NCI-H146 treated with DMSO at 0.1 percent for 48 hours (cell line): ENCODE data around the gene ADGRD1.
"Not testable (repeated sequence)": the region's sequence is repeated elsewhere in the genome, so short reads cannot be mapped to it uniquely, and the experiment has no call there.

Experiments
- DNase-seq: peaks from one replicate; lab custom pipeline; 2025; ENCODE audit not compliant: unreplicated experiment; lab: John Stamatoyannopoulos, UW

The ADGRD1 gene

DNA sequence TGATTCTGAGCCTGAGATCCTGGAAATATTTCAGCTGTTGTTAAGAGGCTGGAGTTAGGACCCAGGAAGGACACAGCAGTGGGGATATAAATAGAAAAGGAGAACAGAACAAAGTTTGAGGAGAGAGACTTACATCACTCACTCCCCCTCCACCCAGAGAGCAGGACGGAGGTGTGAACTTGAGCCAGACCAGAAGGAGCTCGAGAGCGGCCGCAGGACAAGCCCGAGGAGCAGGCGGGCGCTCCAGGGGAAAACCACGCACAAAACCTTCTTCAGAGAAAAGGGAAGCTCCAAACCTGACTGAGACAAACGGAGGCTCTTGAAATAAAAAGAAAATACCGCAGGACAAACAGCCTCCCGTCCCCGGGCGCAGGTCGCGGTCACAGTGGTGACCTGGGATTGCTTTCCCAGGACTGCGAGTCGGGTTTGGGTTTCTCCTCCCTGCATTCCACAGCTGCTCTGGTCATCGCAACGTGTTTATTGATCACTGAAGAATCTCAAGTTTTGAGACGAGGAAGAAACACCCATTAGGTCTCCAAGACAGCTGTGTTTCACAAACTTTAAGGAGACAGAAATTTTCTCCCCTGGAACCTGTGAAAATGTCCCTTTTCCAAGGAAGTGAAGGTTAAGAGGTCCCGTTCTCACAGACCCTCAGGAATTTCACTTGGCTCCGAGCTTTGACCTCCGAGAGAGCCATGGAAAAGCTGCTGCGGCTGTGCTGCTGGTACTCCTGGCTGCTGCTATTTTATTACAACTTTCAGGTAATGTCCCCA, at the start of gene ADGRD1:
ADGRD1 (plus strand) TSS at position 137 of the 773 bp plus-strand sequence; CDS start at position 696, 559 bp downstream.
- DNase-seq, result no peak

- no peak for DNase-seq
These were observed 49.6 kb upstream of the ADGRD1 start for GRCh38 chr12:130904064-130904463.

DNA sequence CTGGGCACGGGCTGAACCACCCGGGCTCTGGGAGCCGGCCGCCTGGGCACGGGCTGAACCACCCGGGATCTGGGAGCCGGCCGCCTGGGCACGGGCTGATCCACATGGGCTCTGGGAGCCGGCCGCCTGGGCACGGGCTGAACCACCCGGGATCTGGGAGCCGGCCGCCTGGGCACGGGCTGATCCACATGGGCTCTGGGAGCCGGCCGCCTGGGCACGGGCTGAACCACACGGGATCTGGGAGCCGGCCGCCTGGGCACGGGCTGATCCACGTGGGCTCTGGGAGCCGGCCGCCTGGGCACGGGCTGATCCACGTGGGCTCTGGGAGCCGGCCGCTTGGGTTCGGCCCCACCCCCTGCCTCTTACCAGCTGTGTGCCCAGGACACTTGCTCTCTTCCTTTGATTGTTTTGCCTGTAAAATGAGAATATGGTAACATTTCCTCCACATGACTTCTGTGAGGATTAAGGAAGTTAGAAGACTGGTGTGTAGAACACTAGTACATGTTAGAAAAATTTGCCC, 48.7 kb upstream of the ADGRD1 start:
- not testable (repeated sequence) for DNase-seq

DNA sequence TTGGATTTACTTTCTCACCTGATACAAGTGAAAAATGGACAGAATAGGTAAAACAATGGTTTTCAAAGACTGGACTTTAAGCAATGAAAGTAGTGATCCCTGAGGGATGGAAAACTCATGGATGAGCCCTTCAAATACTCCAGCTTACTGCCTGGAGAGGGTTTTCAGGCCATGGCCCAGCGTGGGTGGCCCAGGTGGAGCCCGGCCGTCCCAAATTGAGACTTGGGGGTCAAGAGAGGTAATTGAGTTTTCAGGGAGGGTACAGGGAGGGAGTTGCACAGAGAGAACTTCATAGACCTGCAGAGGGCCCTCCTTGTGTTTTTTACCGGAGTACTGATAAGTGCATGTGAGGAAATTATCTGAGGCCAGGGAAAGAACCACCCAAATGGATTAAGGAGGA, 44.6 kb upstream of the ADGRD1 start:
- no peak for DNase-seq

DNA sequence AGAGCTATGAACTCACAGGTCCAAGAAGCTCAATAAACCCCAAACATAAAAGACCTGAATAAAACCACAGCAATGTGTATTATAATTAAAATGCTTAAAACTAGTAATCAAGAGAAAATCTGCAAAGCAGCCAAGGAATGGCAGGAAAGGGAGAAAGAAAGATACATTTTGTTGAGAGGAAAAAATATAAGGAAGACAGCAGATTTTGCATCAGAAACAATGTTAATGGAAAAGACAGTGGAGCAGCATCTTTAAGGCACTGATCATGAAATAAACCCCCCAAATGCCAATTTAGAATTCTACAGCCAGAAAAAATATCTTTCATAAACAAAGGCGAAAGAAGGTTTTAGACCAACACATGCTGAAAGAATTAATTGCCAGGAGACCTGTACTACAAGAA, 42.5 kb upstream of the ADGRD1 start:
- no peak for DNase-seq

- no peak for DNase-seq
These were observed 41.8 kb upstream of the ADGRD1 start for GRCh38 chr12:130911933-130912332.

- DNase-seq, result peak; percentile 20
These were observed 37.3 kb upstream of the ADGRD1 start for GRCh38 chr12:130916241-130916911.

DNA sequence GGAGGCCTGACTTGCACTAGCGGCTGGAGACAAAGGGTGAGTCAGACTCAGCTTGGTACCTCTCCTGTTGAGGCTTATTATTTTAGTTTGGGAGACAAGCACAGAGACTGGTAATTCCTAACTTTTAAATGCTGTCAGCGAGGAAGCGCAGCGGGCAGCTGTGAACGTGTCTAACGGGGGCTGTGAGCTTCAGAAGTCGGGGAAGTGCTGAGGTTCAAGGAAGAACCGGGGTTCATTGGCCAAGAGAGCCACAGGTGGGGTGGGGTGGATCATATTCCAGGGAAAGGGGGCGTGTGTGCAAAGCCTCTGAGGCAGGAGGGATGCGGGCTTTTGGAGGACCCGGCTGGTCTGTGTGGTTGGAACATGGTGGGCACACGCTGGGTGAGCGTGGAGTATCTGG, 36.1 kb upstream of the ADGRD1 start:
- DNase-seq, result no peak

DNA sequence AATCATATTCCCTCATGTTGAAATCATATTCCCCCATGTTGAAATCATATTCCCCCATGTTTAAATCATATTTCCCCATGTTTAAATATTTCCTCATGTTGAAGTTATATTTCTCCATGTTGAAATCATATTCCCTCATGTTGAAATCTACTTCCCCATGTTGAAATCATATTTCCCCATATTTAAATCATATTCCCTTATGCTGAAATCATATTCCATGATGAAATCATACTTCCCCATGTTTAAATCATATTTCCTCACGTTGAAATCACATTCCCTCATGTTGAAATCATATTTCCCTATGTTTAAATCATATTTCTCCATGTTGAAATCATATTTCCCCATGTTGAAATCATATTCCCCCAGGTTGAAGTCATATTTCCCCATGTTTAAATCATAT, 34.6 kb upstream of the ADGRD1 start:
- DNase-seq, result no peak

- DNase-seq, result no peak
These were observed 33.5 kb upstream of the ADGRD1 start for GRCh38 chr12:130920119-130920703.

DNA sequence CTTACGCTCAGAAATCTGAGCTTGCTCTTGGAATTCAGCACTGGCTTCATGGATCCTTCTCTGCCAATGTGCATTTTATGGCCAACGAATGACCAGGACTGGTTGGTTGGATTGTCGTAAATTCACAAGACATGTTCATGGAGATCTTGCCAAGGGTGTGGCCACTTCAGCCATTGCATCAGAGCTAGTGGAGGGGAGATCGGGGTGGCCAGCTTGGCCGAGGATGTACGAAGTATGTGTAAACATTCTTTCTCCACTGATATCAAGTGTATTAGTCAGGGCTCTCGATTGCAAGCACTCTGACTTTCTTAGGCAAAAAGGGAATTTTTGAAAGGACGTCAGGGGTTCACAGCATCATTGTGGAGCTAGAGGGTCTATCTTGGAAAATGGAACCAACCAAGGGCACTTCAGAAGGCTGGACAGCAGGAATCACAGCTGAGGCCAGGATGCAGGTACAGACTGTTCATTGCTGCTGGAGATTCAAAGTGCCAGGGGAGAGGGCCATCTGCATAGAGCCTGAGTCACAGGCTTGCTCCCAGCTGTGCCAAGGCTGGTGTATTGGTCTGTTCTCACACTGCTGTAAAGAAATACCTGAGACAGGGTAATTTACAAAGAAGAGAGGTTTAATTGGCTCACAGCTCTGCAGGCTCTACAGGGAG, 32.9 kb upstream of the ADGRD1 start:
- DNase-seq, result no peak

GRCh38 chr12:130922511-130922953, 31.2 kb upstream of the ADGRD1 start:
- DNase-seq, result no peak

- no peak for DNase-seq
These were observed 28.6 kb upstream of the ADGRD1 start for GRCh38 chr12:130924966-130925665.

DNA sequence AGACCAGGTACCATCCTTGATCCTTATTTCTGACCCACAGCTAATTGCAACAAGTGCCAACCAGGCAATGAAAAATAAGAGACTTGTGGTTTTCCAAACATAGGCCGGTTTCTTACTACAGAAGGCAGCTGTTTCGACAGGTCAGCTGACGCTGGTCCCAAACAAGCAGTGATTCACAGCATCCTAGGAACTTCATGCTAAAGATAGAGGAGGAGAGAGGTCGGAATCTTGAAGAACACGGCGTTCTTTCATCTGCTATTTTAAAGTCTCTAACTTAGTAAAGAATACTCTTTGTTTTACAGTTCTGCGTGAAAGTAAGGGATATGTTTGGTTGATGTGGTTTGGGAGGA, 28.1 kb upstream of the ADGRD1 start:
- no peak for DNase-seq

DNA sequence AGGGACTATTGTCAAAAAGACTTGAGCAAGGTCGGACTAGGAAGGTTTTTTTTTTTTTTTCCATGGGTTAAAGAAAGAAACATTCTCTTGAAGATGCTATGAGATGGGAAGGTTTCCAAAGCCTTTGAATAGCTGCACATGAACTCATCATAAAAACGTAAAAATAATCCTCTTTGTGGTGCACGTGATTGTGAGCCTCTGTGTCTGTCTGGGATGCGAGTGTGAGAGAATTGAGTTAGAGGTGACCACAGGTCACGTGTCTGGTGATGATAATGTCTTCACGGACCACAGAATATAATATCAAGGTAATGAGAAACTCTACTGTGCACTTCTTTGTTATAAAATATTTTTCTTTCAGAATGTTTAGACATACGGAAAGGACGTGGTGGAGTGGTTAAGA, 24.3 kb upstream of the ADGRD1 start:
- DNase-seq, result no peak

DNA sequence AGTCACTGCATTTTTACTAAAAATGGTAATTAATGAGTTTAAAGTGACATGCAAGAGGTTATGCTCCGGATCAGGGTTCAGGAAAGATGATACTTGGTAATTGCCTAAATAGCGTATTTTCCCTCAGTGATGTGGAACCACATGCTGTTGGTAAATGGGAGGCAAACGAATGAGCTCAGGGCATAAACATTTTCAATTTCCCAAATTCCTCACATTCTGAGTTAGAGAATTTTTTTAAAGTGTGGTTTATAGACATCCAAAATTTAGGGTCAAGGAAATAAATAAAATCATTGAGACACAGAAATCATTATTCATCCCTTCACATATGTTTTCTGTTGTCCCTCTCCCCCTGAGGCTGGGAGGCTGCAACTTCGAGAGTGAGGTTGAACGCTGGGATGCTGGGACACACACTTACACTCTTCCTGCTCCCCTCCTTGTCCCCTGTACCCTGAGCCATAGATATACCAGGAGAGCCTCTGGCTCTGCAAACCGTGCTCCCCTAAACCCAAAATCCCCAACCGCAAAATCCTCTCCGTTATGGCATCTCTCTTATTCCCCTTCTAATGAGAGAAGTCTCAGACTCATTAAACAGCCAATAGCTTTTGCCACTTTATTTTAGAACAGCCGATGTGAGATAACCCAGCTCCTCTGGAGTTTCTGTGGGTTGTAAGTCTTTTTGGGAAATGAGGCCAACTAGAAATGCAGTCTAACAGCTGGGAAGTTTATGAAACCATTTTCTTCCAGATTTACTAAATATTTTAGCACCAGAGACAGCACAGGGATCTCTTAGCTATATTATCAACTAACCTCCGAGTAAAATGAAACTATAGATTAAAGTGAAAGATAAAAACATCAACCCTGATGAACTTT, 21.4 kb upstream of the ADGRD1 start:
- no peak for DNase-seq

DNA sequence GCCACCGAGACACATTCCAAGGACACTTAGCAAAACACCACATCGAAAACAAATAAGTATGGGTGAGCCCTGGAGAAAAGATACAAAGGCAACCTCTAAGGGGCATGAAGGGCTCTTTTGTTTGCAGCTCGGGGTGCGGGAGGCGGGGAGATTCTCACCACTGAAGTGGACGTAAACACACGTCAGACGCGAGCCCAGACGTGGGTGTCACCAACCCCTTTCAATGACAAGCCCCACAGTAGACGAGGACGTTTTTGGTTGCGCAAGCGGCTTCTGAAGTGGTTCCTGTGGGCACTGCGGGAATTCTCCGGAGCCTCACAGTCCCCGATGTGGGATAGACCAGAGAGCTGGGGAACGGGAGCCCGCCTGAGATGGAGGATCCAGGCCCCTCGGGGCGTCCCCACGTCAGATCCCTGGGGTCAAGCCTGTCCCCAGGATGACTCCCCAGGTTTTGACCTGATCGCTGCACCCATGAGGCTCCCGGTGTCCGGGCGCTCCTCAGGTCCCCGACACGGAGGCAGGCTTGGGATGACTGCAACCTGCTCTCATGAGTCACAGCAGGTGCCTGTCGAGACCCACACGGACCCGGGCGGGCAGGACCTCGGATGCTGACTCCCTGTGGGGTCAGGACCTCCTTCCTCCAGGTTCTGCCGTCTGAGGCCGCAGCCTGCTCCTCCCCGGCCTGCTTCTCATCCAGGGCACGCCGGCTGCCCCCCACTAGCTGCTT, 20.3 kb upstream of the ADGRD1 start:
- DNase-seq, result no peak

DNA sequence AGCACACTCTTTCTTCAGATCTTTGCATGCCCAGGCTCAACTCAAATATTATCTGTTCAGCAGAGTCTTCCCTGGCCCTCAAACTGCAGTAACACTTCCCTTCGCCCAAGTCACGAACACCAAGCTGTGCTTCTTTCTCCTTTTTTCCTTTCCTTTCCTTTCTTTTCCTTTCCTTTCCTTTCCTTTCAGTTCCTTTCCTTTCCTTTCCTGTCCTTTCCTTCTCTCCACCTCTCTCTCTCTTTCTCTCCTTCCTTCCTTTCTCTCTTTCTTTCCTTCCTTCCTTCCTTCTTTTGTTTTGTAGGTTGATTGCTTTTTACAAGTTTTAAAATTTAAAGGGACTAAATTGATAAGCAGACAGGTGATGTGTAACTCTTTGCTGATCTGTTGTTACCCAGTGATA, 19.0 kb upstream of the ADGRD1 start:
- no peak for DNase-seq

DNA sequence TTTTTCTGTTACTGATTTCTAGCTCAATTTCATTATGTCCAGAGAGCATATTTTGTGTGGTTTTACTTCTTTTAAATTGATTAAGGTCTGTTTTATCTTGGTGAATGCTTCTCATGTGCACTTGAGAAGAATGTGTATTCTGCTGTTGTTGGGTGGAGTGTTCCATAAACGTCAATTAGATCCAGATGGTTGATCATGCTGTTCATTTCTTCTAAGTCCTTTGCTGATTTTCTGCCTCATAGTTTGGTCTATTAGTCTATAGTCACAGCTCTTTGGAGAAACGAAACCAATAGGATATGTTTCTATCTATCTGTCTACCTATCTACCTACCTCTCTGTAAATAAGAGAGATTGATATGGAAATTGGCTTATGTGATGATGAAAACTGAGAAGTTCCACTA, 17.1 kb upstream of the ADGRD1 start:
- DNase-seq, result no peak
